H9 (cell line): ENCODE measurements around the gene DICER1. TPM values are rescaled to one million over a fixed set of nuclear protein-coding genes. Genes with fewer than 3 reads are reported as not detected.
A peak's percentile ranks its signal among the peaks of the same experiment; 100 is the strongest.

Source experiments
- DNase-seq: peaks from one replicate; pipeline ENCODE4 v3.0.0-alpha.2; 2017
- H2AFZ ChIP-seq: one replicate; pipeline ENCODE4 v1.6.1; 2013; ENCODE audit warnings: mild to moderate bottlenecking, low read length, control low read depth, moderate library complexity
- H2AK5ac ChIP-seq: 2 replicates; pipeline ENCODE4 v1.6.1; 2013; ENCODE audit warnings: low read length, control low read depth, mixed read lengths; ENCODE audit not compliant: insufficient read length
- H2BK120ac ChIP-seq: one replicate; pipeline ENCODE4 v1.6.1; 2013; ENCODE audit warnings: low read depth, mild to moderate bottlenecking, low read length, control low read depth, inconsistent platforms; ENCODE audit not compliant: poor library complexity, severe bottlenecking
- H2BK12ac ChIP-seq: 2 replicates; pipeline ENCODE4 v1.6.1; 2013; ENCODE audit warnings: low read length, control low read depth, mixed read lengths, low read depth; ENCODE audit not compliant: insufficient read length
- H2BK15ac ChIP-seq: 2 replicates; pipeline ENCODE4 v1.6.1; 2013; ENCODE audit warnings: low read depth, low read length, control low read depth
- H2BK20ac ChIP-seq: one replicate; pipeline ENCODE4 v1.6.1; 2013; ENCODE audit warnings: low read depth, mild to moderate bottlenecking, low read length, control low read depth, inconsistent platforms; ENCODE audit not compliant: poor library complexity, severe bottlenecking
- H2BK5ac ChIP-seq: 2 replicates; pipeline ENCODE4 v1.6.1; 2013; ENCODE audit warnings: low read length, control low read depth, mixed read lengths; ENCODE audit not compliant: insufficient read length
- H3K14ac ChIP-seq: 2 replicates; pipeline ENCODE4 v1.6.1; 2013; ENCODE audit warnings: low read length, control low read depth; ENCODE audit not compliant: insufficient read depth
- H3K18ac ChIP-seq: 2 replicates; pipeline ENCODE4 v1.6.1; 2013; ENCODE audit warnings: low read depth, mild to moderate bottlenecking, mixed read lengths, low read length, control low read depth; ENCODE audit not compliant: insufficient read length
- H3K23ac ChIP-seq: 2 replicates; pipeline ENCODE4 v1.6.1; 2013; ENCODE audit warnings: low read length, control low read depth, mixed read lengths, low read depth; ENCODE audit not compliant: insufficient read length
- H3K23me2 ChIP-seq: 2 replicates; pipeline ENCODE4 v1.6.1; 2013; ENCODE audit warnings: low read depth, mild to moderate bottlenecking, mixed read lengths, low read length, control low read depth; ENCODE audit not compliant: insufficient read length, poor library complexity, severe bottlenecking
- H3K27ac ChIP-seq: 2 replicates; pipeline ENCODE4 v1.5.1; 2013; ENCODE audit warnings: low read length, control low read depth, mixed read lengths, low read depth; ENCODE audit not compliant: insufficient read length
- H3K27me3 ChIP-seq: 2 replicates; pipeline ENCODE4 v1.6.1; 2013; ENCODE audit warnings: low read length, control low read depth, inconsistent platforms; ENCODE audit not compliant: insufficient read depth
- H3K4ac ChIP-seq: 2 replicates; pipeline ENCODE4 v1.6.1; 2013; ENCODE audit warnings: low read depth, mild to moderate bottlenecking, control low read depth, inconsistent platforms, low read length, moderate library complexity
- H3K4me1 ChIP-seq: 2 replicates; pipeline ENCODE4 v1.6.1; 2013; ENCODE audit warnings: low read length, control low read depth, inconsistent platforms; ENCODE audit not compliant: insufficient read depth
- H3K4me2 ChIP-seq: 2 replicates; pipeline ENCODE4 v1.6.1; 2013; ENCODE audit warnings: low read length, control low read depth, mixed read lengths; ENCODE audit not compliant: insufficient read length, insufficient read depth
- H3K56ac ChIP-seq: 2 replicates; pipeline ENCODE4 v1.6.1; 2013; ENCODE audit warnings: low read depth, mild to moderate bottlenecking, mixed read lengths, low read length, control low read depth; ENCODE audit not compliant: insufficient read length
- H3K79me1 ChIP-seq: 2 replicates; pipeline ENCODE4 v1.6.1; 2013; ENCODE audit warnings: low read depth, mild to moderate bottlenecking, moderate library complexity, low read length, control low read depth, inconsistent platforms; ENCODE audit not compliant: insufficient read depth, poor library complexity, severe bottlenecking
- H3K79me2 ChIP-seq: 2 replicates; pipeline ENCODE4 v1.6.1; 2013; ENCODE audit warnings: low read length, control low read depth, inconsistent platforms; ENCODE audit not compliant: insufficient read depth
- H3K9ac ChIP-seq: 2 replicates; pipeline ENCODE4 v1.6.1; 2013; ENCODE audit warnings: low read length, control low read depth, mixed read lengths; ENCODE audit not compliant: insufficient read length; ENCODE audit errors: extremely low read depth
- H3K9me3 ChIP-seq: one replicate; pipeline ENCODE4 v1.6.1; 2013; ENCODE audit warnings: low read depth, low read length, inconsistent platforms; ENCODE audit not compliant: control insufficient read depth
- H3T11ph ChIP-seq: one replicate; pipeline ENCODE4 v1.6.1; 2013; ENCODE audit warnings: mild to moderate bottlenecking, low read length, control low read depth, inconsistent platforms
- H4K20me1 ChIP-seq: one replicate; pipeline ENCODE4 v1.6.1; 2013; ENCODE audit not compliant: control insufficient read depth, insufficient read length, insufficient read depth
- H4K5ac ChIP-seq: 2 replicates; pipeline ENCODE4 v1.6.1; 2013; ENCODE audit warnings: low read depth, mild to moderate bottlenecking, mixed read lengths, low read length, control low read depth; ENCODE audit not compliant: insufficient read length
- H4K8ac ChIP-seq: replicated peaks from 2 replicates; pipeline ENCODE4 v1.6.1; 2013; ENCODE audit warnings: low read length, control low read depth, mixed read lengths, low read depth; ENCODE audit not compliant: insufficient read length
- H4K91ac ChIP-seq: 2 replicates; pipeline ENCODE4 v1.6.1; 2013; ENCODE audit warnings: low read depth, mild to moderate bottlenecking, moderate library complexity, mixed read lengths, low read length, control low read depth; ENCODE audit not compliant: insufficient read length
- H3K27ac Mint-ChIP-seq, 3 experiments: 2 replicates in 2 of 3; 3 replicates in 1 of 3; pipeline ENCODE4 v1.8.0; 2020 to 2021; ENCODE audit warnings: mixed read lengths in 3 of 3, mild to moderate bottlenecking in 1 of 3, moderate library complexity in 1 of 3
- H3K27me3 Mint-ChIP-seq: 2 replicates; pipeline ENCODE4 v1.8.0; 2021; ENCODE audit warnings: low read depth, mild to moderate bottlenecking, moderate library complexity, mixed read lengths
- H3K36me3 Mint-ChIP-seq, 3 experiments: 2 replicates in 2 of 3; 3 replicates in 1 of 3; pipeline ENCODE4 v1.8.0; 2020 to 2021; ENCODE audit warnings: low read depth in 3 of 3, mixed read lengths in 3 of 3; ENCODE audit not compliant: insufficient read depth in 1 of 3
- H3K4me1 Mint-ChIP-seq, 2 experiments: 2 replicates each; pipeline ENCODE4 v1.8.0; 2020; ENCODE audit warnings: mixed read lengths in 2 of 2
- H3K4me3 Mint-ChIP-seq, 2 experiments: 2 replicates in 1 of 2; 3 replicates in 1 of 2; pipeline ENCODE4 v1.8.0; 2020 to 2021; ENCODE audit warnings: mild to moderate bottlenecking in 2 of 2, mixed read lengths in 2 of 2, moderate library complexity in 1 of 2
- H3K9me3 Mint-ChIP-seq, 2 experiments: 2 replicates in 1 of 2; 3 replicates in 1 of 2; pipeline ENCODE4 v1.8.0; 2020; ENCODE audit warnings: mild to moderate bottlenecking in 2 of 2, mixed read lengths in 2 of 2, moderate library complexity in 1 of 2
- CTCF ChIP-seq: fragments of 200-600 bp; sonication (generic); conservative IDR thresholded peaks from 3 replicates; pipeline ENCODE4 v1.8.0; 2021; ENCODE audit warnings: antibody characterized with exemption, mild to moderate bottlenecking
- WGBS: extraction: QIAGEN DNeasy Blood & Tissue Kit; methylation state at CpG from one replicate; pipeline ENCODE4 v1.1.7; 2013; ENCODE audit warnings: missing lambda C conversion rate, low lambda C conversion rate, mixed read lengths; ENCODE audit not compliant: insufficient read length; ENCODE audit errors: extremely low coverage; 5-methylcytosine and 5-hydroxymethylcytosine counted together
- total RNA-seq: library from RNA; stranded (reverse); gene quantifications from 2 replicates; pipeline ENCODE4 v1.2.1, GENCODE V29; 2021

DICER1 gene
- total RNA-seq, 1 experiment from 2014 or later = 57.0 TPM

- Histone ChIP-seq H3K56ac (no peak overlapping the region), H3K27ac (no peak overlapping the region), H2BK120ac (no peak overlapping the region), H4K20me1 (no peaks in the 10 kb centered on the region), H3K4me1 (peaks cover 7% of the 10 kb centered on the region; the same call in 1 of the 2 replicates), H3K79me2 (no peaks in the 10 kb centered on the region), H2AK5ac (no peak overlapping the region), H4K91ac (no peak overlapping the region), H3K79me1 (no peaks in the 10 kb centered on the region), H3T11ph (no peak overlapping the region), H3K23ac (no peak overlapping the region), H2BK5ac (no peak overlapping the region), H2BK20ac (no peak overlapping the region), H4K8ac (no peak overlapping the region), H3K14ac (no peak overlapping the region), H2BK12ac (no peak overlapping the region), H3K4me2 (no peak overlapping the region), H3K27me3 (no peaks in the 10 kb centered on the region), H3K9me3 (no peaks in the 10 kb centered on the region), H3K4ac (no peak overlapping the region), H3K18ac (no peak overlapping the region), H3K9ac (no peak overlapping the region), H4K5ac (no peak overlapping the region), H3K23me2 (no peaks in the 10 kb centered on the region), H2BK15ac (no peak overlapping the region), H2AFZ (no peak overlapping the region)
- H3K27me3 Mint-ChIP-seq = peaks cover 2% of the 10 kb centered on the region; the same call in 1 of the 2 replicates
- DNase-seq = no peak
- no CpG with 5 or more reads among the region's 5 CpGs for WGBS
- peak overlapping the region in 1 of 3 experiments; percentile 9; a peak in 1 of 7 replicates for H3K27ac Mint-ChIP-seq
- no peaks in the 10 kb centered on the region; a peak in 1 of 7 replicates for H3K36me3 Mint-ChIP-seq
- TF ChIP-seq CTCF = peak; percentile 50
- H3K9me3 Mint-ChIP-seq = no peaks in the 10 kb centered on the region; a peak in 1 of 5 replicates
- peaks cover 45 to 48% of the 10 kb centered on the region in 2 experiments for H3K4me1 Mint-ChIP-seq
- no peak overlapping the region for H3K4me3 Mint-ChIP-seq
Measured at GRCh38 chr14:95196268-95196667, 38.9 kb upstream of the DICER1 start.
